HFF-Myc (cell line): ENCODE results near the gene CENATAC.
"Not testable (repeated sequence)": the region's sequence is repeated elsewhere in the genome, so short reads cannot be mapped to it uniquely, and the experiment has no call there.

Source experiments
- DNase-seq: peaks from one replicate; pipeline ENCODE4 v3.0.0-alpha.2; 2011; ENCODE audit warnings: low read depth; ENCODE audit errors: extremely low read depth
- H3K4me3 ChIP-seq: replicated peaks from 2 replicates; pipeline ENCODE4 v1.5.1; 2011; ENCODE audit warnings: low read depth, mild to moderate bottlenecking, control low read depth, low read length
- TF ChIP-seq, protein P1 (sequence below): IDR thresholded peaks from 2 replicates; pipeline ENCODE4 v1.5.1; 2012; ENCODE audit warnings: mild to moderate bottlenecking, low read depth, low read length, control low read depth; ENCODE audit errors: missing control alignments

The CENATAC gene

DNA sequence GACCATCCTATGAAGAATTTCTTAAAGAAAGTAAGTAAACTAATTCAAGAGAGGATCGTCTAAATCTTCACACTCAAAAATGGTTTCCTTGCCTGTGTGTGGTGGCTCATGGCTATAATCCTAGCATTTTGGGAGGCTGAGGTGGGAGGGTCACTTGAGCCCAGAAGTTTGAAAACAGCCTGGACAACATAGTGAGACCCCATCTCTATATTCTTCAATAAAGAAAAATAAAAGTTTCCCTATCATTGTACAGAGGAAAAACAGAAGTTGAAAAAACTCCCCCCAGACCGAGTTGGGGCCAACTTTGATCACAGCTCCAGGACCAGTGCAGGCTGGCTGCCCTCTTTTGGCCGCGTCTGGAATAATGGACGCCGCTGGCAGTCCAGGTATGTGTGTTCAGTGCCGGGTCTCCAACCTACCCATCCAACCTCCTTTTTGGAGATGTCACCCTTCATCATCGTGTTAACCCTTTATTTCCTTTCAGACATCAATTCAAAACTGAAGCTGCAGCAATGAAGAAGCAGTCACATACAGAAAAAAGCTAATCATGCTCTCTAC, 17.2 kb downstream of the CENATAC start:
- TF ChIP-seq, protein P1, sequence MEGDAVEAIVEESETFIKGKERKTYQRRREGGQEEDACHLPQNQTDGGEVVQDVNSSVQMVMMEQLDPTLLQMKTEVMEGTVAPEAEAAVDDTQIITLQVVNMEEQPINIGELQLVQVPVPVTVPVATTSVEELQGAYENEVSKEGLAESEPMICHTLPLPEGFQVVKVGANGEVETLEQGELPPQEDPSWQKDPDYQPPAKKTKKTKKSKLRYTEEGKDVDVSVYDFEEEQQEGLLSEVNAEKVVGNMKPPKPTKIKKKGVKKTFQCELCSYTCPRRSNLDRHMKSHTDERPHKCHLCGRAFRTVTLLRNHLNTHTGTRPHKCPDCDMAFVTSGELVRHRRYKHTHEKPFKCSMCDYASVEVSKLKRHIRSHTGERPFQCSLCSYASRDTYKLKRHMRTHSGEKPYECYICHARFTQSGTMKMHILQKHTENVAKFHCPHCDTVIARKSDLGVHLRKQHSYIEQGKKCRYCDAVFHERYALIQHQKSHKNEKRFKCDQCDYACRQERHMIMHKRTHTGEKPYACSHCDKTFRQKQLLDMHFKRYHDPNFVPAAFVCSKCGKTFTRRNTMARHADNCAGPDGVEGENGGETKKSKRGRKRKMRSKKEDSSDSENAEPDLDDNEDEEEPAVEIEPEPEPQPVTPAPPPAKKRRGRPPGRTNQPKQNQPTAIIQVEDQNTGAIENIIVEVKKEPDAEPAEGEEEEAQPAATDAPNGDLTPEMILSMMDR, result no peak
- no peak overlapping the region for H3K4me3 ChIP-seq
- DNase-seq, result no peak

DNA sequence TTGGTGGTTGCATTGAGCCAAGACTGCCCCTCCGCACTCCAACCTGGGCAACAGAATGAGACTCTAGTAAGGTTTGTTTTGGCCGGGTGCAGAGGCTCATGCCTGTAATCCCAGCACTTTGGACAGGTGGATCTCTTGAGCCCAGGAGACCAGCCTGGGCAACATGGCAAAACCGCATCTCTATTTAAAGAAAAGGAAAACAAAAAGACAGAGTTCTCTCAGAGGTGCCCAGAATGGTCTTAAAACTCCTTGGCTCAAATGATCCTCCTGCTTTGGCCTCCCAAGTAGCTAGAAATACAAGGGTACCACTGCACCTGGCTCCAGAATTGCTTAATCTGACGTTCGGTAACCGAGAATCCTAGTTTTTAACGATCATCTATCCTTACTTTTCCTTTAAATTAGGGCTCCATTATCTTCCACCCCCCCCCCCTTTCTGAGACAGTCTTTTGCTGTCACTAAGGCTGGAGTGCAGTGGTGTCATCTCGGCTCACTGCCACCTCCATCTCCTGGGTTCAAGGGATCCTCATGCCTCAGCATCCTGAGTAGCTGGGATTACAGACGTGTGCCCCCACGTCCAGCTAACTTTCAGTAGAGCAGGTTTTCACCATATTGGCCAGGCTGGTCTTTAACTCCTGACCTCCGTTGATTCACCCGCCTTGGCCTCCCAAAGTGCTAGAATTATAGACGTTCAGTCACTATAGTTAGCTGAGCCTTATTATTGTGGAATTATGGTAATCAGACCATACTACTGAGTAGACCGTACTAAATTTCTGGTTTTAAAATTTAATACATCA, 18.5 kb downstream of the CENATAC start:
- peak overlapping the region; percentile 97 for H3K4me3 ChIP-seq
- DNase-seq, result no peak
- TF ChIP-seq, protein P1, result no peak

DNA sequence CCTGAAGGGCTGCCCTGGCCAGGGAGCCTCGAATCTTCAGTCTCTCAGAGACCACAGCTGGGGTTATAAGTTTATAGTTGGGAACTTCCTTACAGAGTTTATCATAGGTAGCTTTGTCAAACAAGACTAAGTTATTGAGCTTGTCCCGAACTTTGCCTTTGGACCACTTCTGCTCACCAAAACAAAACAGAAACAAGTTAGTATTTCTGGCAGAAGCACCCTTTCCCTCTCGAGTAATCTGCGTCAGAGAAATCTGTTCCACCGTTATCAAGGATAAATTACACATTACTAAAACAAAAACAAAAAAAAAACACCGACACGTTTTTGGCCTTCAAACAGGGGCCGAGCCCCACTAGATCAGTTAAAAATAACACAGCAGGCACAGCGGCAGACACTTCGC, 19.4 kb downstream of the CENATAC start:
- H3K4me3 ChIP-seq, result peak overlapping the region; percentile 97
- DNase-seq, result not testable (repeated sequence)

DNA sequence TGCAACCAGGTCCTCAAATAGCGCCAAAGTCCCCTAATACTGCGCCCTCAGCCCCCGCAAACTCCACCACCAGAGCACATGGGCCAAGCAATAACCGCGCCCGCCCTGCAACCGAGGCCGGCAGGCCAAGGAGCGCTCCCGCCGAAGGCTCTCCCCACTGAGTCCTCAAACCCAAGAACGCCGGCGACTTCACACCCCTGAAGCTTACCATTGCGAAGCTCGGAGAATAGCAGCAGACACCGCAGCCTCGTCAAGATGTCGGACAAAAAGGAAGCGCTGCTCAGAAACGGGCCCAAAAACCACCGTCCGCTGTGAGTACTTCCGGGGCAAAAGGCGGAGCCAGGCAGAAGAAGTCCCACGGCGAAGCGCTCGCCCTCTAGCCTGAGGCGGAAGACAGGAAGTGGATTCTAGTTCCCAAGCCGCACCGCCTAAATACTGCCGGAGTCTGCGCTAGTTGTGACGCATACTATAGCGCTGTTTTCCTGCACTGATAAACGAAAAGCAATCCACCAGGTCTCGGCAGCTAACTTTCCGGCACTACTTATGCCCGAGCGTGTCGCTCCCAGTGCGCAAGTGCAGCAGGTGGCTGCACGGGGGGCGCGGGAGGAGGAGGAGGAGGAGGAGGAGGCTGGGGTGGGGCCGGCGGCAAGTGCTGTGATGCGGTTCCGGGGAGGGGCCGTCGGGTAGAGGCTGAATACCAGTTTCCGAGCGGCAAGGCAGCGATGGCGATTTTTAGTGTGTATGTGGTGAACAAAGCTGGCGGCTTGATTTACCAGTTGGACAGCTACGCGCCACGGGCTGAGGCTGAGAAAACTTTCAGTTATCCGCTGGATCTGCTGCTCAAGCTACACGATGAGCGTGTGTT, 20.4 kb downstream of the CENATAC start, which contains the start of the genes RPS25 and TRAPPC4:
Gene RPS25 (minus strand): TSS at position 270 of the 865 bp plus-strand sequence. CDS start 59 bp downstream, at position 211.
Gene TRAPPC4 (plus strand): TSS at position 693 of the 865 bp plus-strand sequence. CDS start 30 bp downstream, at position 723.
- DNase-seq, result peak; percentile 91
- TF ChIP-seq, protein P1, result no peak
- peak within 1 kb of the TSS; percentile 97 for H3K4me3 ChIP-seq

DNA sequence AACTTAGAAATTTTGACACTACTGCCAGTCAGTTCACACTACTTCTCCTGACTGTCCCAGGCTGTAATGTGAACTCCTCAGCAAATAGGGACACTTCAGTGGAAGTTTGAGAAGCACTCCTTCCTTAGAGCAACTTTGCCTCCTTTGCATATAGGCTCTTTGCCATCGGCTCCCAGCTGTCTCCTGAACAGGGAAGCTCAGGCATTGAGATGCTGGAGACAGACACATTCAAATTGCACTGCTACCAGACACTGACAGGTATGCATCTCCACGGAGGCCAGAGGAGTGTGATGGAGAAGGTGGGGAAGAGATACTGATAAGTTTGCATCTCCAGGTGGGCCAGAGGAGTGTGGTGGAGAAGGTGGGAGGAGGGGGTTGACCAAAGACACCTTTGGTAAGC, 22.1 kb downstream of the CENATAC start:
- DNase-seq, result no peak
- H3K4me3 ChIP-seq, result peak overlapping the region; percentile 97
- TF ChIP-seq, protein P1, result no peak

DNA sequence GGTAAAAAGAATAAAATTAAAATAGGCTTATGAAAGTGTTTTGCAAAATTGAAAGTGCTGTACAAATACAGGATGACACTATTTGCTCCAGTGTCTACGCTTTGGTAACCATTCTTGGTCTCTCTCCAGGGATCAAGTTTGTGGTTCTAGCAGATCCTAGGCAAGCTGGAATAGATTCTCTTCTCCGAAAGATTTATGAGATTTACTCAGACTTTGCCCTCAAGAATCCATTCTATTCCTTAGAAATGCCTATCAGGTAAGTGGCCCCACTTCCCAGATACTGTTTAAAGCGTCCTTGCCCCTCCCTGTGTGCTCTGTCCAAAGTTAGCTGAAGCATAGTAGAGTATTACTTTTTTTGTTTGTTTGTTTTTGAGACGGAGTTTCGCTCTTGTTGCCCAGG, 23.7 kb downstream of the CENATAC start:
- H3K4me3 ChIP-seq, result no peak overlapping the region
- no peak for DNase-seq
- TF ChIP-seq, protein P1, result no peak

DNA sequence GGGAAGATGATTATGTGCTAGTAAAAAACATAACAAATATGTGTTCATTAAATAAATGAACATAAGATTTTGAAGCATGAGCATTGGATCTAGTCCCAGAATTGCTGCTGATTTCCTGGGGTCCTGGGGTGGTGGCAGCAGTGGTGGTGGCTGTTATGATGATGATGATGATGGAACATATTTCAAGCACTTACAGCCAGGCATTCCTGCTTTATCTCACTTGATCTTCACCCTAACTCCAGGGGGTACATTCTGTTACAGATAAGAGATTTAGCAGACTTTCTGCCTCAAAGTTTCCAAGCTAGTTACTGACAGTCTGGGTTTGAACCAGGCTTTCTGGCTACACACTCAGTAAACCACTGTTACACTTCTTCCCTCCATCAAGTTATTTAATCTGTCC, 25.8 kb downstream of the CENATAC start:
- TF ChIP-seq, protein P1, result no peak
- DNase-seq, result no peak
- H3K4me3 ChIP-seq, result no peak overlapping the region
